Measurements from ENCODE around the gene RFWD3. TPM values are rescaled to one million over a fixed set of nuclear protein-coding genes. Genes with fewer than 3 reads are reported as not detected.

The RFWD3 gene
- total and polyA plus RNA-seq, 2 of the 4 experiments (the other 2 are of a cell fraction), result 16.7 to 27.6 TPM

DNA sequence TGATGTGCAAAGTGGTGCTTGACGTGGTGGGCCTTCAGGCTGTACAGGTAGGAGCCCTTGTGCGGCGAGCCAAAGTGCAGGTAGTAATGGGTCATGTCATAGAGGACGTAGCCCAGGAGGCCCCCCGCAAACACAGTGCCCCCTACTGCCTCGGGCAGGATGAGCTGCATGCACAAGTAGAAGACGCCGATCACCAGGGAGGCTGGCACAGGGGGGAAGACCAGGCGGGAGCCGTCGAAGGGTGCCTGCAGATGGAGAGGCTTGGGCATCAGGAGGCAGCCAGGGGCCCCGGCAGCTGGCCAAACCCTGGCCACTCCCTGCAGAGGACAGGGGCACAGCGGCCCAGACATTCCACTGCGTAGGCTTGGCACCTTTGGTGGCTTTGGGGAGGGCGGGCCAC lies 49.7 kb upstream of the RFWD3 start:
- no peaks in the 10 kb centered on the region for H4K20me1 ChIP-seq (ENCODE audit: insufficient read depth, low read length)
- no peak overlapping the region for H4K5ac ChIP-seq (ENCODE audit: low read depth, low read length)
- intact Hi-C loops (cut with micrococcal nuclease), result no loop called here
- in situ Hi-C loops (cut with MboI; ENCODE audit: low sequenced_read_pairs), result loop anchor here (5.0 kb wide), 1 partner anchor 141 kb away; no protein-coding TSS in a partner anchor
- no peak overlapping the region for H3K4me3 ChIP-seq (ENCODE audit: insufficient read depth, low read depth, low read length)
- H3K9me1 ChIP-seq (ENCODE audit: insufficient read depth, low read length), result no peaks in the 10 kb centered on the region
- no peak overlapping the region for H3K23ac ChIP-seq (ENCODE audit: low read depth, low read length)
- H3K4me2 ChIP-seq (ENCODE audit: low read depth, low read length), result no peak overlapping the region
- CTCF ChIA-PET, result interaction anchor here (1.7 kb wide), 1 partner anchor 147 kb away, joined by 3 read pairs; no protein-coding TSS in a partner anchor
- POLR2A ChIA-PET (ENCODE audit: unreplicated experiment), result no interaction called here
- H2BK120ac ChIP-seq (ENCODE audit: low read depth, low read length), result no peak overlapping the region
- H3K14ac ChIP-seq (replicated peaks; ENCODE audit: low read depth, low read length), result no peak overlapping the region
- no peak overlapping the region for H4K91ac ChIP-seq (ENCODE audit: insufficient read depth, low read depth, low read length)
- no peak overlapping the region for H2AK9ac ChIP-seq (replicated peaks; ENCODE audit: low read depth, low read length, poor library complexity)
- H3K36me3 ChIP-seq (ENCODE audit: control insufficient read depth, insufficient read depth, low read length), result no peaks in the 10 kb centered on the region
- no peak overlapping the region for H3K9ac ChIP-seq (ENCODE audit: low read depth, low read length)
- WGBS, 2 experiments (ENCODE audit: extremely low coverage in 2 of 2, insufficient read length in 1 of 2), result 77% methylated on average over 11 of the region's 15 CpGs; no CpG with 5 or more reads in 1 of the 2 experiments
- no TSS peak for BruUV-seq (replicated peaks)
- no peak overlapping the region for H2BK15ac ChIP-seq (ENCODE audit: low read depth, low read length)
- H3K18ac ChIP-seq (ENCODE audit: low read depth, low read length), result no peak overlapping the region
- TF ChIP-seq RCOR1 (IDR thresholded peaks at IDR 0.05; ENCODE audit: insufficient replicate concordance, low read length), result no peak
- TF ChIP-seq BHLHE40 (IDR thresholded peaks at IDR 0.05; ENCODE audit: low read depth, low read length), result no peak
- TF ChIP-seq CHD1 (IDR thresholded peaks at IDR 0.05; ENCODE audit: low read depth, low read length), result no peak
- no peak for TF ChIP-seq NFE2L2 (IDR thresholded peaks at IDR 0.05; ENCODE audit: low read depth, low read length)
- TF ChIP-seq, protein P1, sequence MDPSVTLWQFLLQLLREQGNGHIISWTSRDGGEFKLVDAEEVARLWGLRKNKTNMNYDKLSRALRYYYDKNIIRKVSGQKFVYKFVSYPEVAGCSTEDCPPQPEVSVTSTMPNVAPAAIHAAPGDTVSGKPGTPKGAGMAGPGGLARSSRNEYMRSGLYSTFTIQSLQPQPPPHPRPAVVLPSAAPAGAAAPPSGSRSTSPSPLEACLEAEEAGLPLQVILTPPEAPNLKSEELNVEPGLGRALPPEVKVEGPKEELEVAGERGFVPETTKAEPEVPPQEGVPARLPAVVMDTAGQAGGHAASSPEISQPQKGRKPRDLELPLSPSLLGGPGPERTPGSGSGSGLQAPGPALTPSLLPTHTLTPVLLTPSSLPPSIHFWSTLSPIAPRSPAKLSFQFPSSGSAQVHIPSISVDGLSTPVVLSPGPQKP (IDR thresholded peaks at IDR 0.05; ENCODE audit: borderline replicate concordance, low read depth, low read length), result no peak
- H2BK5ac ChIP-seq (ENCODE audit: low read depth, low read length, poor library complexity, severe bottlenecking), result no peak overlapping the region
- H2AFZ ChIP-seq (replicated peaks; ENCODE audit: low read length, poor library complexity), result peak overlapping the region; percentile 21
- H3K27ac ChIP-seq (ENCODE audit: insufficient read depth, low read length), result no peak overlapping the region
- peaks cover 19% of the 10 kb centered on the region; the same call in 1 of the 2 replicates for H3K27me3 ChIP-seq (ENCODE audit: control insufficient read depth, insufficient read depth, low read length)
- dilution Hi-C loops (cut with HindIII; ENCODE audit: low sequenced_read_pairs, unreplicated experiment), result no loop called here
- no peaks in the 10 kb centered on the region for H3K4me1 ChIP-seq (ENCODE audit: control insufficient read depth, insufficient read depth, low read length)
- no peak overlapping the region for H3K4ac ChIP-seq (ENCODE audit: low read depth, low read length)
- H3K56ac ChIP-seq (ENCODE audit: extremely low read depth, insufficient read depth, low read length), result no peak overlapping the region
- H2BK20ac ChIP-seq (ENCODE audit: low read depth, low read length), result no peak overlapping the region
- DNase-seq (no peak), ATAC-seq (ENCODE audit: low read depth) (no peak)
- no peaks in the 10 kb centered on the region for H3K79me1 ChIP-seq (ENCODE audit: low read depth in 1 of 2, low read length in 2 of 2)
- H4K8ac ChIP-seq (ENCODE audit: low read depth in 2 of 2, low read length in 2 of 2), result no peak overlapping the region
- no peak overlapping the region for H2AK5ac ChIP-seq (ENCODE audit: low read depth, low read length)
- no peaks in the 10 kb centered on the region for H3K9me3 ChIP-seq (ENCODE audit: control insufficient read depth, insufficient read depth, low read length)

Data from IMR-90 (cell line).